WTC11 (cell line): ENCODE data around the gene TMEM205. TPM values are rescaled to one million over a fixed set of nuclear protein-coding genes. Genes with fewer than 3 reads are reported as not detected.

Experiments
- ATAC-seq: fragments of 200-7000 bp; cut with Tn5 transposase; 2 replicates; pipeline ENCODE4 v1.10.0; 2021; ENCODE audit warnings: mild to moderate bottlenecking, moderate library complexity
- CTCF ChIA-PET: fragments of 300-600 bp; sonication (Branson Sonifier 250); formaldehyde crosslinking; loops from one replicate; lab custom pipeline; 2021; ENCODE audit warnings: antibody characterized with exemption; lab: Charles Lee
- POLR2A ChIA-PET: fragments of 350-600 bp; sonication (Branson Sonifier 250); formaldehyde crosslinking; loops from one replicate; lab custom pipeline; 2021; ENCODE audit warnings: antibody characterized with exemption; lab: Charles Lee
- DNase-seq: peaks from one replicate; pipeline ENCODE4 v3.0.0; 2021; ENCODE audit warnings: low spot score
- H3K27ac Mint-ChIP-seq: 2 replicates; pipeline ENCODE4 v1.8.0; 2021; ENCODE audit warnings: mixed read lengths
- H3K27me3 Mint-ChIP-seq: 2 replicates; pipeline ENCODE4 v1.8.0; 2021; ENCODE audit warnings: low read depth, mild to moderate bottlenecking, moderate library complexity, mixed read lengths
- H3K36me3 Mint-ChIP-seq: 2 replicates; pipeline ENCODE4 v1.8.0; 2021; ENCODE audit warnings: mixed read lengths
- H3K4me1 Mint-ChIP-seq: 2 replicates; pipeline ENCODE4 v1.8.0; 2022; ENCODE audit warnings: mixed read lengths
- H3K4me3 Mint-ChIP-seq: 2 replicates; pipeline ENCODE4 v1.8.0; 2021; ENCODE audit warnings: mild to moderate bottlenecking, moderate library complexity, mixed read lengths
- H3K9me3 Mint-ChIP-seq: 2 replicates; pipeline ENCODE4 v1.8.0; 2021; ENCODE audit warnings: mixed read lengths
- AFF4 ChIP-seq: sonication (generic); formaldehyde crosslinking; IDR thresholded peaks from 2 replicates; pipeline ENCODE4 v1.8.1; 2023; ENCODE audit warnings: mild to moderate bottlenecking, missing genetic modification reagents, borderline replicate concordance
- ESRRA ChIP-seq: sonication (generic); formaldehyde crosslinking; IDR thresholded peaks from 2 replicates; pipeline ENCODE4 v1.8.1; 2022; ENCODE audit warnings: mild to moderate bottlenecking, missing genetic modification reagents, borderline replicate concordance
- ETV6 ChIP-seq: sonication (generic); formaldehyde crosslinking; IDR thresholded peaks from 2 replicates; pipeline ENCODE4 v1.8.1; 2022; ENCODE audit warnings: mild to moderate bottlenecking, missing genetic modification reagents
- FOXJ3 ChIP-seq: sonication (generic); formaldehyde crosslinking; IDR thresholded peaks from 2 replicates; pipeline ENCODE4 v1.9.0; 2021; ENCODE audit warnings: missing genetic modification reagents, mild to moderate bottlenecking, borderline replicate concordance
- MLX ChIP-seq: sonication (generic); formaldehyde crosslinking; IDR thresholded peaks from 2 replicates; pipeline ENCODE4 v1.8.1; 2023; ENCODE audit warnings: mild to moderate bottlenecking, missing genetic modification reagents, moderate library complexity
- NFATC4 ChIP-seq: fragments of 250-450 bp; sonication (Bioruptor Pico); IDR thresholded peaks from 2 replicates; pipeline ENCODE4 v1.9.0; 2021; ENCODE audit warnings: mild to moderate bottlenecking
- NR3C1 ChIP-seq: sonication (generic); formaldehyde crosslinking; conservative IDR thresholded peaks from 2 replicates; pipeline ENCODE4 v1.8.1; 2023; ENCODE audit warnings: low read depth, mild to moderate bottlenecking, missing genetic modification reagents
- RORB ChIP-seq: fragments of 250-450 bp; sonication (Bioruptor Pico); IDR thresholded peaks from 2 replicates; pipeline ENCODE4 v1.9.0; 2021; ENCODE audit warnings: mild to moderate bottlenecking
- SMAD4 ChIP-seq: sonication (generic); formaldehyde crosslinking; IDR thresholded peaks from 2 replicates; pipeline ENCODE4 v1.8.0; 2022; ENCODE audit warnings: mild to moderate bottlenecking, missing genetic modification reagents
- SP1 ChIP-seq: sonication (generic); formaldehyde crosslinking; conservative IDR thresholded peaks from 2 replicates; pipeline ENCODE4 v1.8.1; 2022; ENCODE audit warnings: missing genetic modification reagents
- TEAD4 ChIP-seq: sonication (generic); formaldehyde crosslinking; IDR thresholded peaks from 2 replicates; pipeline ENCODE4 v1.8.0; 2022; ENCODE audit warnings: mild to moderate bottlenecking, missing genetic modification reagents
- TP53 ChIP-seq: sonication (generic); formaldehyde crosslinking; IDR thresholded peaks from 2 replicates; pipeline ENCODE4 v1.8.1; 2023; ENCODE audit warnings: mild to moderate bottlenecking, missing genetic modification reagents
- ZBTB21 ChIP-seq: sonication (generic); formaldehyde crosslinking; IDR thresholded peaks from 2 replicates; pipeline ENCODE4 v1.8.1; 2023; ENCODE audit warnings: mild to moderate bottlenecking, missing genetic modification reagents, borderline replicate concordance
- ZMAT4 ChIP-seq: fragments of 250-450 bp; sonication (Bioruptor Pico); IDR thresholded peaks from 2 replicates; pipeline ENCODE4 v1.9.0; 2021; ENCODE audit warnings: mild to moderate bottlenecking
- ZNF281 ChIP-seq: sonication (generic); formaldehyde crosslinking; IDR thresholded peaks from 2 replicates; pipeline ENCODE4 v1.8.0; 2023; ENCODE audit warnings: mild to moderate bottlenecking, missing genetic modification reagents
- ZNF423 ChIP-seq: fragments of 250-450 bp; sonication (Bioruptor Pico); IDR thresholded peaks from 2 replicates; pipeline ENCODE4 v2.1.2; 2022; ENCODE audit warnings: mild to moderate bottlenecking, moderate library complexity
- total RNA-seq: library from RNA; stranded (reverse); gene quantifications from 3 replicates; pipeline ENCODE4 v1.2.3, GENCODE V29; 2021
- TF ChIP-seq, protein P1 (sequence below): sonication (generic); formaldehyde crosslinking; IDR thresholded peaks from 2 replicates; pipeline ENCODE4 v1.8.1; 2022; ENCODE audit warnings: mild to moderate bottlenecking, moderate library complexity, missing genetic modification reagents
- TF ChIP-seq, protein P2 (sequence below): sonication (generic); formaldehyde crosslinking; IDR thresholded peaks from 2 replicates; pipeline ENCODE4 v1.8.0; 2022; ENCODE audit warnings: mild to moderate bottlenecking, missing genetic modification reagents
- TF ChIP-seq, protein P3 (sequence below): sonication (generic); formaldehyde crosslinking; IDR thresholded peaks from 2 replicates; pipeline ENCODE4 v1.8.1; 2023; ENCODE audit warnings: mild to moderate bottlenecking, missing genetic modification reagents, moderate library complexity
- TF ChIP-seq, protein P4 (sequence below): sonication (generic); formaldehyde crosslinking; IDR thresholded peaks from 2 replicates; pipeline ENCODE4 v1.8.1; 2022; ENCODE audit warnings: missing genetic modification reagents, borderline replicate concordance
- TF ChIP-seq, protein P5 (sequence below): sonication (generic); formaldehyde crosslinking; conservative IDR thresholded peaks from 2 replicates; pipeline ENCODE4 v1.8.1; 2022; ENCODE audit warnings: mild to moderate bottlenecking, missing genetic modification reagents
- TF ChIP-seq, protein P6 (sequence below): fragments of 200-600 bp; IDR thresholded peaks from 2 replicates; pipeline ENCODE4 v1.8.0; 2022; ENCODE audit warnings: antibody characterized with exemption

TMEM205 gene
- total RNA-seq, 1 experiment from 2014 or later = 69.9 TPM

GRCh38 chr19:11361037-11361770, 15.1 kb upstream of the TMEM205 start (continued):
- TF ChIP-seq NFATC4 = no peak
- no peak for TF ChIP-seq ZNF423
- TF ChIP-seq SMAD4 = no peak
- TF ChIP-seq TP53 = peak; percentile 77; the same call in 1 of the 2 replicates
- no peak for TF ChIP-seq ZMAT4 (CRISPR knock-in tag)
- TF ChIP-seq FOXJ3 (CRISPR knock-in tag) = no peak
- TF ChIP-seq RORB (CRISPR knock-in tag) = no peak
- TF ChIP-seq ETV6 (CRISPR knock-in tag) = peak; percentile 65; the same call in 1 of the 2 replicates
- TF ChIP-seq ZBTB21 (CRISPR knock-in tag) = no peak
- TF ChIP-seq SP1 (CRISPR knock-in tag) = peak; percentile 81
- TF ChIP-seq, protein P1, sequence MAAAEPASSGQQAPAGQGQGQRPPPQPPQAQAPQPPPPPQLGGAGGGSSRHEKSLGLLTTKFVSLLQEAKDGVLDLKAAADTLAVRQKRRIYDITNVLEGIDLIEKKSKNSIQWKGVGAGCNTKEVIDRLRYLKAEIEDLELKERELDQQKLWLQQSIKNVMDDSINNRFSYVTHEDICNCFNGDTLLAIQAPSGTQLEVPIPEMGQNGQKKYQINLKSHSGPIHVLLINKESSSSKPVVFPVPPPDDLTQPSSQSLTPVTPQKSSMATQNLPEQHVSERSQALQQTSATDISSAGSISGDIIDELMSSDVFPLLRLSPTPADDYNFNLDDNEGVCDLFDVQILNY (CRISPR knock-in tag) = 0 out of 2 replicates have a peak, but pooled peaks have one; percentile 56
- TF ChIP-seq, protein P2, sequence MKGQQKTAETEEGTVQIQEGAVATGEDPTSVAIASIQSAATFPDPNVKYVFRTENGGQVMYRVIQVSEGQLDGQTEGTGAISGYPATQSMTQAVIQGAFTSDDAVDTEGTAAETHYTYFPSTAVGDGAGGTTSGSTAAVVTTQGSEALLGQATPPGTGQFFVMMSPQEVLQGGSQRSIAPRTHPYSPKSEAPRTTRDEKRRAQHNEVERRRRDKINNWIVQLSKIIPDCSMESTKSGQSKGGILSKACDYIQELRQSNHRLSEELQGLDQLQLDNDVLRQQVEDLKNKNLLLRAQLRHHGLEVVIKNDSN (CRISPR knock-in tag) = no peak
- TF ChIP-seq, protein P3, sequence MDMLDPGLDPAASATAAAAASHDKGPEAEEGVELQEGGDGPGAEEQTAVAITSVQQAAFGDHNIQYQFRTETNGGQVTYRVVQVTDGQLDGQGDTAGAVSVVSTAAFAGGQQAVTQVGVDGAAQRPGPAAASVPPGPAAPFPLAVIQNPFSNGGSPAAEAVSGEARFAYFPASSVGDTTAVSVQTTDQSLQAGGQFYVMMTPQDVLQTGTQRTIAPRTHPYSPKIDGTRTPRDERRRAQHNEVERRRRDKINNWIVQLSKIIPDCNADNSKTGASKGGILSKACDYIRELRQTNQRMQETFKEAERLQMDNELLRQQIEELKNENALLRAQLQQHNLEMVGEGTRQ = peak; percentile 32; the same call in 1 of the 2 replicates
- TF ChIP-seq NR3C1 (CRISPR knock-in tag) = 0 out of 2 replicates have a peak, but pooled peaks have one; percentile 19
- no peak for TF ChIP-seq ESRRA (CRISPR knock-in tag)
- no peak for TF ChIP-seq TEAD4 (CRISPR knock-in tag)
- 0 out of 2 replicates have a peak, but pooled peaks have one; percentile 74 for TF ChIP-seq ZNF281

GRCh38 chr19:11359421-11359820, 13.4 kb upstream of the TMEM205 start:
- no peaks in the 10 kb centered on the region for H3K36me3 Mint-ChIP-seq
- no peak overlapping the region for H3K4me3 Mint-ChIP-seq
- H3K9me3 Mint-ChIP-seq = no peaks in the 10 kb centered on the region
- DNase-seq (no peak), ATAC-seq (no peak)
- H3K27me3 Mint-ChIP-seq = peaks cover 61% of the 10 kb centered on the region
- CTCF ChIA-PET = interaction anchor here (3.4 kb wide), 1 partner anchor 65 kb away, joined by 31 read pairs; no protein-coding TSS in a partner anchor
- no peak overlapping the region for H3K27ac Mint-ChIP-seq
- H3K4me1 Mint-ChIP-seq = peaks cover 26% of the 10 kb centered on the region
- POLR2A ChIA-PET = no interaction called here
- TF ChIP-seq, protein P4, sequence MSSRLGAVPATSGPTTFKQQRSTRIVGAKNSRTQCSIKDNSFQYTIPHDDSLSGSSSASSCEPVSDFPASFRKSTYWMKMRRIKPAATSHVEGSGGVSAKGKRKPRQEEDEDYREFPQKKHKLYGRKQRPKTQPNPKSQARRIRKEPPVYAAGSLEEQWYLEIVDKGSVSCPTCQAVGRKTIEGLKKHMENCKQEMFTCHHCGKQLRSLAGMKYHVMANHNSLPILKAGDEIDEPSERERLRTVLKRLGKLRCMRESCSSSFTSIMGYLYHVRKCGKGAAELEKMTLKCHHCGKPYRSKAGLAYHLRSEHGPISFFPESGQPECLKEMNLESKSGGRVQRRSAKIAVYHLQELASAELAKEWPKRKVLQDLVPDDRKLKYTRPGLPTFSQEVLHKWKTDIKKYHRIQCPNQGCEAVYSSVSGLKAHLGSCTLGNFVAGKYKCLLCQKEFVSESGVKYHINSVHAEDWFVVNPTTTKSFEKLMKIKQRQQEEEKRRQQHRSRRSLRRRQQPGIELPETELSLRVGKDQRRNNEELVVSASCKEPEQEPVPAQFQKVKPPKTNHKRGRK (CRISPR knock-in tag) = no peak
- TF ChIP-seq, protein P5, sequence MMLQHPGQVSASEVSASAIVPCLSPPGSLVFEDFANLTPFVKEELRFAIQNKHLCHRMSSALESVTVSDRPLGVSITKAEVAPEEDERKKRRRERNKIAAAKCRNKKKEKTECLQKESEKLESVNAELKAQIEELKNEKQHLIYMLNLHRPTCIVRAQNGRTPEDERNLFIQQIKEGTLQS (CRISPR knock-in tag) = no peak
- TF ChIP-seq MLX (CRISPR knock-in tag) = no peak
- no peak for TF ChIP-seq AFF4 (CRISPR knock-in tag)
- 0 out of 2 replicates have a peak, but pooled peaks have one; percentile 24 for TF ChIP-seq TEAD4 (CRISPR knock-in tag)
- TF ChIP-seq, protein P6, sequence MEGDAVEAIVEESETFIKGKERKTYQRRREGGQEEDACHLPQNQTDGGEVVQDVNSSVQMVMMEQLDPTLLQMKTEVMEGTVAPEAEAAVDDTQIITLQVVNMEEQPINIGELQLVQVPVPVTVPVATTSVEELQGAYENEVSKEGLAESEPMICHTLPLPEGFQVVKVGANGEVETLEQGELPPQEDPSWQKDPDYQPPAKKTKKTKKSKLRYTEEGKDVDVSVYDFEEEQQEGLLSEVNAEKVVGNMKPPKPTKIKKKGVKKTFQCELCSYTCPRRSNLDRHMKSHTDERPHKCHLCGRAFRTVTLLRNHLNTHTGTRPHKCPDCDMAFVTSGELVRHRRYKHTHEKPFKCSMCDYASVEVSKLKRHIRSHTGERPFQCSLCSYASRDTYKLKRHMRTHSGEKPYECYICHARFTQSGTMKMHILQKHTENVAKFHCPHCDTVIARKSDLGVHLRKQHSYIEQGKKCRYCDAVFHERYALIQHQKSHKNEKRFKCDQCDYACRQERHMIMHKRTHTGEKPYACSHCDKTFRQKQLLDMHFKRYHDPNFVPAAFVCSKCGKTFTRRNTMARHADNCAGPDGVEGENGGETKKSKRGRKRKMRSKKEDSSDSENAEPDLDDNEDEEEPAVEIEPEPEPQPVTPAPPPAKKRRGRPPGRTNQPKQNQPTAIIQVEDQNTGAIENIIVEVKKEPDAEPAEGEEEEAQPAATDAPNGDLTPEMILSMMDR = no peak
